Fibroblast of villous mesenchyme (primary cell): ENCODE data around the gene EPM2A. TPM values are rescaled to one million over a fixed set of nuclear protein-coding genes. Genes with fewer than 3 reads are reported as not detected.
"Not testable (repeated sequence)": the region's sequence is repeated elsewhere in the genome, so short reads cannot be mapped to it uniquely, and the experiment has no call there.

ENCODE experiments used
- DNase-seq: peaks from one replicate; pipeline ENCODE4 v3.0.0-alpha.2; 2010; ENCODE audit warnings: low read depth
- H3K4me3 ChIP-seq: 2 replicates; pipeline ENCODE4 v1.5.1; 2011; ENCODE audit warnings: low read depth, mild to moderate bottlenecking, low read length
- CTCF ChIP-seq: IDR thresholded peaks from 2 replicates; pipeline ENCODE4 v1.5.1; 2012; ENCODE audit warnings: low read depth, mild to moderate bottlenecking, low read length; ENCODE audit not compliant: insufficient read depth
- total RNA-seq: library from RNA; depleted of rRNA; stranded (reverse); fragments of >200 nt; gene quantifications from 2 replicates; pipeline ENCODE4 v1.2.3, GENCODE V29; 2012

Gene EPM2A
- total RNA-seq, 1 donor, result 7.8 TPM

GRCh38 chr6:145707397-145707796 lies 27.9 kb downstream of the EPM2A start:
- DNase-seq, result no peak
- TF ChIP-seq CTCF, result no peak
- H3K4me3 ChIP-seq, result no peak overlapping the region

- peak; percentile 42 for DNase-seq
- TF ChIP-seq CTCF, result no peak
- H3K4me3 ChIP-seq, result no peak overlapping the region
These were observed 29.8 kb downstream of the EPM2A start for GRCh38 chr6:145705561-145705960.

GRCh38 chr6:145704143-145704781 lies 31.1 kb downstream of the EPM2A start:
- peak; percentile 31 for DNase-seq
- no peak overlapping the region for H3K4me3 ChIP-seq
- TF ChIP-seq CTCF, result peak; percentile 43

- peak; percentile 30 for DNase-seq
- H3K4me3 ChIP-seq, result no peak overlapping the region
- TF ChIP-seq CTCF, result no peak
These were observed 35.9 kb downstream of the EPM2A start for GRCh38 chr6:145699462-145699861.

GRCh38 chr6:145697401-145697800 lies 37.9 kb downstream of the EPM2A start:
- H3K4me3 ChIP-seq, DNase-seq: not testable (repeated sequence)

- no peak for DNase-seq
- TF ChIP-seq CTCF, result no peak
- no peak overlapping the region for H3K4me3 ChIP-seq
These were observed 41.1 kb downstream of the EPM2A start for GRCh38 chr6:145694083-145694737.

GRCh38 chr6:145690969-145691368 lies 44.4 kb downstream of the EPM2A start:
- H3K4me3 ChIP-seq, result no peak overlapping the region
- DNase-seq, result no peak
- no peak for TF ChIP-seq CTCF
